ENCODE measurements around the gene HECTD1. TPM values are rescaled to one million over a fixed set of nuclear protein-coding genes. Genes with fewer than 3 reads are reported as not detected.

Gene HECTD1
- total and polyA plus RNA-seq, 9 of the 15 experiments (the other 6 are each of a cell fraction or from before 2014, with no cell fraction given): 27.9 to 111 (median 78.1) TPM

- intact Hi-C loops (cut with micrococcal nuclease) (no loop called here), in situ Hi-C loops (cut with MboI) (no loop called here)
- Histone ChIP-seq H3K9me3 (replicated peaks; ENCODE audit: control insufficient read depth, insufficient read depth, low read depth, low read length) (no peaks in the 10 kb centered on the region), H3K27me3 (ENCODE audit: control insufficient read depth in 2 of 2, insufficient read depth in 2 of 2, low read length in 2 of 2) (no peaks in the 10 kb centered on the region), H2AFZ (ENCODE audit: low read depth, low read length) (no peak overlapping the region), H3K4me2 (ENCODE audit: insufficient read depth, low read length) (no peak overlapping the region), H3K79me2 (ENCODE audit: control insufficient read depth, insufficient read depth, low read length) (no peaks in the 10 kb centered on the region), H3K9me1 (ENCODE audit: control insufficient read depth, insufficient read depth, low read length) (no peaks in the 10 kb centered on the region), H3K27ac (ENCODE audit: extremely low read depth, low read depth, low read length) (no peak overlapping the region), H4K20me1 (replicated peaks; ENCODE audit: control insufficient read depth, insufficient read depth, low read length) (no peaks in the 10 kb centered on the region), H3K4me1 (replicated peaks in 1 of 2; ENCODE audit: control insufficient read depth in 2 of 2, insufficient read depth in 2 of 2, low read length in 2 of 2) (no peaks in the 10 kb centered on the region), H3K4me3 (no peak overlapping the region), H3K9ac (ENCODE audit: insufficient read depth in 1 of 2, low read depth in 2 of 2, low read length in 2 of 2) (no peak overlapping the region), H3K36me3 (ENCODE audit: control insufficient read depth, insufficient read depth, low read length) (peaks cover 86% of the 10 kb centered on the region)
- ATAC-seq: no peak
- FAIRE-seq: no peak
- no TSS peak for BruUV-seq (replicated peaks)
- no peak for DNase-seq (ENCODE audit: extremely low read depth in 1 of 4, low spot score in 3 of 4)
- CTCF ChIA-PET (ENCODE audit: low intra/inter-chr PET ratio): no interaction called here
- POLR2A ChIA-PET: interaction anchor here (0.5 kb wide), 1 partner anchor 96 kb away, joined by 3 read pairs; no protein-coding TSS in a partner anchor
- TF ChIP-seq RFX1 (IDR thresholded peaks at IDR 0.05) (peak; percentile 22; the same call in 1 of the 2 replicates), MGA (IDR thresholded peaks at IDR 0.05) (no peak), CUX1 (CRISPR knock-in tag; IDR thresholded peaks at IDR 0.05) (no peak), U2AF1 (optimal IDR thresholded peaks at IDR 0.05; ENCODE audit: low read depth, low read length) (no peak), MTF1 (CRISPR knock-in tag; IDR thresholded peaks at IDR 0.05; ENCODE audit: borderline replicate concordance) (no peak), GABPB1 (CRISPR knock-in tag; IDR thresholded peaks at IDR 0.05) (no peak)
These were observed 79.9 kb downstream of the HECTD1 start for GRCh38 chr14:31127690-31128089.

Data from K562 (cell line).